Neural progenitor cell (in vitro differentiated cells): ENCODE data around the gene FKBP1A. TPM values are rescaled to one million over a fixed set of nuclear protein-coding genes. Genes with fewer than 3 reads are reported as not detected.

Experiments used
- DNase-seq: peaks from one replicate; pipeline ENCODE4 v3.0.0-alpha.2; 2016; ENCODE audit warnings: low spot score
- H2AFZ ChIP-seq: fragments of 200-600 bp; sonication (generic); replicated peaks from 2 replicates; pipeline ENCODE4 v1.6.1; 2016; ENCODE audit warnings: antibody characterized with exemption
- H3F3A ChIP-seq: fragments of 200-600 bp; sonication (generic); 2 replicates; pipeline ENCODE4 v1.6.1; 2016; ENCODE audit warnings: antibody characterized with exemption, low read depth
- H3K27ac ChIP-seq: fragments of 200-600 bp; sonication (generic); 2 replicates; pipeline ENCODE4 v1.5.1; 2016; ENCODE audit warnings: mild to moderate bottlenecking
- H3K27me3 ChIP-seq: fragments of 200-600 bp; sonication (generic); 2 replicates; pipeline ENCODE4 v1.6.1; 2016; ENCODE audit warnings: mild to moderate bottlenecking, moderate library complexity
- H3K36me3 ChIP-seq: fragments of 200-600 bp; sonication (generic); 2 replicates; pipeline ENCODE4 v1.5.1; 2016
- H3K4me1 ChIP-seq: fragments of 200-600 bp; sonication (generic); 2 replicates; pipeline ENCODE4 v1.6.1; 2016; ENCODE audit warnings: mixed run types
- H3K4me2 ChIP-seq: fragments of 200-600 bp; sonication (generic); 2 replicates; pipeline ENCODE4 v1.6.1; 2016
- H3K4me3 ChIP-seq: fragments of 200-600 bp; sonication (generic); 2 replicates; pipeline ENCODE4 v1.5.1; 2016
- H3K79me2 ChIP-seq: fragments of 200-600 bp; sonication (generic); 2 replicates; pipeline ENCODE4 v1.6.1; 2016; ENCODE audit warnings: low read depth
- H3K9ac ChIP-seq: fragments of 200-600 bp; sonication (generic); 2 replicates; pipeline ENCODE4 v1.6.1; 2016
- H3K9me3 ChIP-seq: fragments of 200-600 bp; sonication (generic); 2 replicates; pipeline ENCODE4 v1.5.1; 2016; ENCODE audit warnings: low read depth
- H4K20me1 ChIP-seq: fragments of 200-600 bp; sonication (generic); 2 replicates; pipeline ENCODE4 v1.6.1; 2016; ENCODE audit warnings: low read depth
- H3K27ac Mint-ChIP-seq: 3 replicates; pipeline ENCODE4 v1.8.0; 2021; ENCODE audit warnings: mixed read lengths
- H3K27me3 Mint-ChIP-seq: 2 replicates; pipeline ENCODE4 v1.8.0; 2022; ENCODE audit warnings: low read depth, mild to moderate bottlenecking, inconsistent platforms, moderate library complexity, mixed read lengths; ENCODE audit not compliant: insufficient read depth
- H3K36me3 Mint-ChIP-seq: 3 replicates; pipeline ENCODE4 v1.8.0; 2021; ENCODE audit warnings: mixed read lengths
- H3K4me1 Mint-ChIP-seq: 3 replicates; pipeline ENCODE4 v1.8.0; 2021; ENCODE audit warnings: mixed read lengths
- H3K4me3 Mint-ChIP-seq: 3 replicates; pipeline ENCODE4 v1.8.0; 2021; ENCODE audit warnings: mild to moderate bottlenecking, moderate library complexity, mixed read lengths
- H3K9me3 Mint-ChIP-seq: 3 replicates; pipeline ENCODE4 v1.8.0; 2020; ENCODE audit warnings: mixed read lengths
- CTCF ChIP-seq: fragments of 200-600 bp; sonication (generic); IDR thresholded peaks from 2 replicates; pipeline ENCODE4 v1.5.1; 2017; ENCODE audit warnings: antibody characterized with exemption, mild to moderate bottlenecking
- EZH2 ChIP-seq: fragments of 200-600 bp; sonication (generic); IDR thresholded peaks from 2 replicates; pipeline ENCODE4 v1.6.1; 2017; ENCODE audit warnings: antibody characterized with exemption, mild to moderate bottlenecking, moderate library complexity
- EZH2phosphoT487 ChIP-seq: fragments of 200-600 bp; sonication (generic); IDR thresholded peaks from 2 replicates; pipeline ENCODE4 v1.6.1; 2017; ENCODE audit warnings: antibody characterized with exemption
- total RNA-seq: library from RNA; depleted of rRNA; stranded (reverse); fragments of >200 nt; gene quantifications from 2 replicates; pipeline ENCODE4 v1.2.3, GENCODE V29; 2015; ENCODE audit warnings: low replicate concordance

FKBP1A gene
- total RNA-seq, 1 donor from 2014 or later = 128 TPM

- peaks cover 15% of the 10 kb centered on the region for H3K9me3 Mint-ChIP-seq
- H3K4me1 Mint-ChIP-seq = peaks cover 28% of the 10 kb centered on the region
- Histone ChIP-seq H3K9ac (no peak overlapping the region), H3K27ac (no peak overlapping the region), H2AFZ (no peak overlapping the region), H3K27me3 (no peaks in the 10 kb centered on the region), H3K36me3 (no peaks in the 10 kb centered on the region), H3K4me2 (no peak overlapping the region), H3K9me3 (no peaks in the 10 kb centered on the region), H3K4me3 (no peak overlapping the region), H3K79me2 (no peaks in the 10 kb centered on the region), H4K20me1 (no peaks in the 10 kb centered on the region), H3F3A (peaks cover 16% of the 10 kb centered on the region), H3K4me1 (peaks cover 16% of the 10 kb centered on the region)
- H3K27ac Mint-ChIP-seq = no peak overlapping the region
- no peaks in the 10 kb centered on the region for H3K27me3 Mint-ChIP-seq
- no peak for DNase-seq
- TF ChIP-seq CTCF (no peak), EZH2 (no peak), EZH2phosphoT487 (no peak)
- H3K36me3 Mint-ChIP-seq = no peaks in the 10 kb centered on the region
- H3K4me3 Mint-ChIP-seq = no peak overlapping the region
Measured at GRCh38 chr20:1422753-1423152, 29.9 kb upstream of the FKBP1A start.

GRCh38 chr20:1420066-1420465 lies 27.2 kb upstream of the FKBP1A start:
- TF ChIP-seq EZH2phosphoT487 = no peak
- TF ChIP-seq EZH2 = no peak
- TF ChIP-seq CTCF = no peak
- no peaks in the 10 kb centered on the region for H3K27me3 ChIP-seq
- H3K27ac ChIP-seq = no peak overlapping the region
- no peaks in the 10 kb centered on the region for H3K79me2 ChIP-seq
- no peak overlapping the region for H2AFZ ChIP-seq
- no peak for DNase-seq
- H3K36me3 ChIP-seq = no peaks in the 10 kb centered on the region
- Mint-ChIP-seq H3K27ac (no peak overlapping the region), H3K36me3 (no peaks in the 10 kb centered on the region), H3K27me3 (peaks cover 5% of the 10 kb centered on the region), H3K4me1 (peaks cover 16% of the 10 kb centered on the region), H3K9me3 (peaks cover 15% of the 10 kb centered on the region), H3K4me3 (no peak overlapping the region)
- H3K4me2 ChIP-seq = no peak overlapping the region
- no peaks in the 10 kb centered on the region for H3K9me3 ChIP-seq
- H3K4me3 ChIP-seq = no peak overlapping the region
- H4K20me1 ChIP-seq = no peaks in the 10 kb centered on the region
- H3F3A ChIP-seq = no peaks in the 10 kb centered on the region
- no peaks in the 10 kb centered on the region for H3K4me1 ChIP-seq
- no peak overlapping the region for H3K9ac ChIP-seq

- Histone ChIP-seq H3K79me2 (no peaks in the 10 kb centered on the region), H3K4me2 (no peak overlapping the region), H2AFZ (no peak overlapping the region), H3K36me3 (no peaks in the 10 kb centered on the region), H3K9ac (no peak overlapping the region), H3F3A (no peaks in the 10 kb centered on the region), H3K27me3 (no peaks in the 10 kb centered on the region), H3K27ac (no peak overlapping the region), H3K9me3 (no peaks in the 10 kb centered on the region), H3K4me3 (no peak overlapping the region), H4K20me1 (no peaks in the 10 kb centered on the region), H3K4me1 (no peaks in the 10 kb centered on the region)
- Mint-ChIP-seq H3K27ac (no peak overlapping the region), H3K9me3 (peaks cover 15% of the 10 kb centered on the region), H3K27me3 (peaks cover 5% of the 10 kb centered on the region), H3K4me3 (no peak overlapping the region), H3K36me3 (no peaks in the 10 kb centered on the region), H3K4me1 (peaks cover 4% of the 10 kb centered on the region)
- no peak for DNase-seq
- no peak for TF ChIP-seq CTCF
- TF ChIP-seq EZH2phosphoT487 = no peak
- TF ChIP-seq EZH2 = no peak
Measured at GRCh38 chr20:1418350-1418749, 25.5 kb upstream of the FKBP1A start.
